GM19043 (cell line): ENCODE results near the gene MPC1.
"Not testable (repeated sequence)": the region's sequence is repeated elsewhere in the genome, so short reads cannot be mapped to it uniquely, and the experiment has no call there.

Experiments used
- ATAC-seq: cut with Tn5 transposase; IDR thresholded peaks from one replicate; pipeline ENCODE4 v1.9.1; 2021; ENCODE audit warnings: low read depth; ENCODE audit not compliant: unreplicated experiment

Gene MPC1

GRCh38 chr6:166382500-166382932, 224 bp downstream of the MPC1 start:
- peak; percentile 3 for ATAC-seq

GRCh38 chr6:166381733-166382499, 824 bp downstream of the MPC1 start:
- ATAC-seq: peak; percentile 52

GRCh38 chr6:166381381-166381732, 1.4 kb downstream of the MPC1 start:
- no peak for ATAC-seq

GRCh38 chr6:166379800-166380199, 2.9 kb downstream of the MPC1 start:
- ATAC-seq: no peak

- no peak for ATAC-seq
Measured at GRCh38 chr6:166379103-166379586, 3.6 kb downstream of the MPC1 start.

GRCh38 chr6:166377721-166378120, 5.0 kb downstream of the MPC1 start:
- no peak for ATAC-seq

- no peak for ATAC-seq
Measured at GRCh38 chr6:166375013-166375412, 7.7 kb downstream of the MPC1 start.

GRCh38 chr6:166370489-166370888, 12.3 kb downstream of the MPC1 start:
- ATAC-seq: no peak

GRCh38 chr6:166369782-166370181, 13.0 kb downstream of the MPC1 start:
- ATAC-seq: no peak

- no peak for ATAC-seq
Measured at GRCh38 chr6:166366921-166367320, 15.8 kb downstream of the MPC1 start.

GRCh38 chr6:166365806-166366205, 16.9 kb downstream of the MPC1 start:
- peak; percentile 62 for ATAC-seq

- ATAC-seq: no peak
Measured at GRCh38 chr6:166365221-166365620, 17.5 kb downstream of the MPC1 start.

GRCh38 chr6:166364456-166364855, 18.3 kb downstream of the MPC1 start:
- no peak for ATAC-seq

GRCh38 chr6:166362427-166362826, 20.3 kb downstream of the MPC1 start:
- ATAC-seq: not testable (repeated sequence)

- no peak for ATAC-seq
Measured at GRCh38 chr6:166361077-166361429, 21.7 kb downstream of the MPC1 start.

- ATAC-seq: no peak
Measured at GRCh38 chr6:166360243-166361076, 22.3 kb downstream of the MPC1 start.

GRCh38 chr6:166355552-166355951, 27.2 kb downstream of the MPC1 start:
- ATAC-seq: no peak

- ATAC-seq: no peak
Measured at GRCh38 chr6:166354965-166355364, 27.8 kb downstream of the MPC1 start.

- no peak for ATAC-seq
Measured at GRCh38 chr6:166354143-166354542, 28.6 kb downstream of the MPC1 start.

GRCh38 chr6:166353507-166353906, 29.2 kb downstream of the MPC1 start:
- ATAC-seq: no peak

- no peak for ATAC-seq
Measured at GRCh38 chr6:166352923-166353322, 29.8 kb downstream of the MPC1 start.
